Measurements from ENCODE around the gene PIGH. TPM values are rescaled to one million over a fixed set of nuclear protein-coding genes. Genes with fewer than 3 reads are reported as not detected.
"Not testable (repeated sequence)": the region's sequence is repeated elsewhere in the genome, so short reads cannot be mapped to it uniquely, and the experiment has no call there.

Gene PIGH
- total and polyA plus RNA-seq, 4 donors, result 21.1 to 37.4 (median 32.8) TPM

GRCh38 chr14:67593650-67594049, 6.4 kb downstream of the PIGH start:
- not testable (repeated sequence) for H3K4me3 ChIP-seq (ENCODE audit: low read depth, low read length); H3K27ac ChIP-seq (ENCODE audit: low read depth, low read length); DNase-seq (ENCODE audit: low read depth in 4 of 6, low spot score in 6 of 6); H3K27me3 ChIP-seq (ENCODE audit: control insufficient read depth, insufficient read depth, low read length); H3K4me1 ChIP-seq (ENCODE audit: control insufficient read depth, insufficient read depth, low read length); H3K9me3 ChIP-seq (ENCODE audit: control insufficient read depth, insufficient read depth, low read length)
- H3K36me3 ChIP-seq (ENCODE audit: control insufficient read depth, insufficient read depth, low read length), result peaks cover 29% of the 10 kb centered on the region
- no CpG with 5 or more reads among the region's 1 CpG for WGBS (ENCODE audit: insufficient coverage)

- Histone ChIP-seq H3K36me3 (ENCODE audit: control insufficient read depth, insufficient read depth, low read length) (peaks cover 36% of the 10 kb centered on the region), H3K9me3 (ENCODE audit: control insufficient read depth, insufficient read depth, low read length) (no peaks in the 10 kb centered on the region), H3K4me1 (ENCODE audit: control insufficient read depth, insufficient read depth, low read length) (peaks cover 4% of the 10 kb centered on the region), H3K4me3 (ENCODE audit: low read depth, low read length) (no peak overlapping the region), H3K27me3 (ENCODE audit: control insufficient read depth, insufficient read depth, low read length) (no peaks in the 10 kb centered on the region), H3K27ac (ENCODE audit: low read depth, low read length) (no peak overlapping the region)
- no peak for DNase-seq (ENCODE audit: low read depth in 4 of 6, low spot score in 6 of 6)
- no CpG with 5 or more reads among the region's 2 CpGs for WGBS (ENCODE audit: insufficient coverage)
Observed at GRCh38 chr14:67589204-67589770, 10.8 kb downstream of the PIGH start.

GRCh38 chr14:67586369-67586768, 13.7 kb downstream of the PIGH start:
- H3K4me3 ChIP-seq (ENCODE audit: low read depth, low read length), result no peak overlapping the region
- H3K27me3 ChIP-seq (ENCODE audit: control insufficient read depth, insufficient read depth, low read length), result no peaks in the 10 kb centered on the region
- WGBS (ENCODE audit: insufficient coverage), result 82% methylated on average over 3 of the region's 4 CpGs
- no peak overlapping the region for H3K27ac ChIP-seq (ENCODE audit: low read depth, low read length)
- no peak for DNase-seq (ENCODE audit: low read depth in 4 of 6, low spot score in 6 of 6)
- no peaks in the 10 kb centered on the region for H3K9me3 ChIP-seq (ENCODE audit: control insufficient read depth, insufficient read depth, low read length)
- peaks cover 35% of the 10 kb centered on the region for H3K36me3 ChIP-seq (ENCODE audit: control insufficient read depth, insufficient read depth, low read length)
- peaks cover 4% of the 10 kb centered on the region for H3K4me1 ChIP-seq (ENCODE audit: control insufficient read depth, insufficient read depth, low read length)

GRCh38 chr14:67584978-67585377, 15.1 kb downstream of the PIGH start:
- no peak overlapping the region for H3K27ac ChIP-seq (ENCODE audit: low read depth, low read length)
- H3K9me3 ChIP-seq (ENCODE audit: control insufficient read depth, insufficient read depth, low read length), result no peaks in the 10 kb centered on the region
- WGBS (ENCODE audit: insufficient coverage), result 50% methylated on average over 1 of the region's 3 CpGs
- no peak overlapping the region for H3K4me3 ChIP-seq (ENCODE audit: low read depth, low read length)
- peaks cover 4% of the 10 kb centered on the region for H3K4me1 ChIP-seq (ENCODE audit: control insufficient read depth, insufficient read depth, low read length)
- H3K36me3 ChIP-seq (ENCODE audit: control insufficient read depth, insufficient read depth, low read length), result peaks cover 40% of the 10 kb centered on the region
- no peaks in the 10 kb centered on the region for H3K27me3 ChIP-seq (ENCODE audit: control insufficient read depth, insufficient read depth, low read length)
- peak in 2 of 6 donors; percentile 10 to 40 for DNase-seq (ENCODE audit: low read depth in 4 of 6, low spot score in 6 of 6)

- H3K27ac ChIP-seq (ENCODE audit: low read depth, low read length), result no peak overlapping the region
- H3K9me3 ChIP-seq (ENCODE audit: control insufficient read depth, insufficient read depth, low read length), result no peaks in the 10 kb centered on the region
- H3K27me3 ChIP-seq (ENCODE audit: control insufficient read depth, insufficient read depth, low read length), result no peaks in the 10 kb centered on the region
- no peak overlapping the region for H3K4me3 ChIP-seq (ENCODE audit: low read depth, low read length)
- DNase-seq (ENCODE audit: low read depth in 4 of 6, low spot score in 6 of 6), result peak in 5 of 6 donors; percentile 32 to 76 (median 35)
- WGBS (ENCODE audit: insufficient coverage), result 90% methylated on average over 6 of the region's 6 CpGs
- H3K36me3 ChIP-seq (ENCODE audit: control insufficient read depth, insufficient read depth, low read length), result peaks cover 48% of the 10 kb centered on the region
- H3K4me1 ChIP-seq (ENCODE audit: control insufficient read depth, insufficient read depth, low read length), result peaks cover 4% of the 10 kb centered on the region
Observed at GRCh38 chr14:67583711-67584644, 16.1 kb downstream of the PIGH start.

GRCh38 chr14:67582061-67582460, 18.0 kb downstream of the PIGH start:
- peaks cover 60% of the 10 kb centered on the region for H3K36me3 ChIP-seq (ENCODE audit: control insufficient read depth, insufficient read depth, low read length)

GRCh38 chr14:67581643-67582042, 18.4 kb downstream of the PIGH start:
- peaks cover 64% of the 10 kb centered on the region for H3K36me3 ChIP-seq (ENCODE audit: control insufficient read depth, insufficient read depth, low read length)
- WGBS (ENCODE audit: insufficient coverage), result no CpG with 5 or more reads among the region's 1 CpG

More at GRCh38 chr14:67582061-67582460, 18.0 kb downstream of the PIGH start:
- H3K4me3 ChIP-seq (ENCODE audit: low read depth, low read length), result no peak overlapping the region
- 85% methylated on average over 7 of the region's 7 CpGs for WGBS (ENCODE audit: insufficient coverage)
- no peaks in the 10 kb centered on the region for H3K27me3 ChIP-seq (ENCODE audit: control insufficient read depth, insufficient read depth, low read length)
- no peak overlapping the region for H3K27ac ChIP-seq (ENCODE audit: low read depth, low read length)
- no peak for DNase-seq (ENCODE audit: low read depth in 4 of 6, low spot score in 6 of 6)
- peaks cover 7% of the 10 kb centered on the region for H3K4me1 ChIP-seq (ENCODE audit: control insufficient read depth, insufficient read depth, low read length)
- H3K9me3 ChIP-seq (ENCODE audit: control insufficient read depth, insufficient read depth, low read length), result no peaks in the 10 kb centered on the region

GRCh38 chr14:67580336-67581171, 19.5 kb downstream of the PIGH start:
- H3K9me3 ChIP-seq (ENCODE audit: control insufficient read depth, insufficient read depth, low read length), result no peaks in the 10 kb centered on the region
- H3K27me3 ChIP-seq (ENCODE audit: control insufficient read depth, insufficient read depth, low read length), result no peaks in the 10 kb centered on the region
- 92% methylated on average over 11 of the region's 11 CpGs for WGBS (ENCODE audit: insufficient coverage)
- H3K4me3 ChIP-seq (ENCODE audit: low read depth, low read length), result no peak overlapping the region
- no peak for DNase-seq (ENCODE audit: low read depth in 4 of 6, low spot score in 6 of 6)
- peaks cover 6% of the 10 kb centered on the region for H3K4me1 ChIP-seq (ENCODE audit: control insufficient read depth, insufficient read depth, low read length)
- no peak overlapping the region for H3K27ac ChIP-seq (ENCODE audit: low read depth, low read length)
- H3K36me3 ChIP-seq (ENCODE audit: control insufficient read depth, insufficient read depth, low read length), result peaks cover 67% of the 10 kb centered on the region

More at GRCh38 chr14:67581643-67582042, 18.4 kb downstream of the PIGH start:
- Histone ChIP-seq H3K4me3 (ENCODE audit: low read depth, low read length) (no peak overlapping the region), H3K9me3 (ENCODE audit: control insufficient read depth, insufficient read depth, low read length) (no peaks in the 10 kb centered on the region), H3K27ac (ENCODE audit: low read depth, low read length) (no peak overlapping the region), H3K27me3 (ENCODE audit: control insufficient read depth, insufficient read depth, low read length) (no peaks in the 10 kb centered on the region), H3K4me1 (ENCODE audit: control insufficient read depth, insufficient read depth, low read length) (peaks cover 7% of the 10 kb centered on the region)
- no peak for DNase-seq (ENCODE audit: low read depth in 4 of 6, low spot score in 6 of 6)

- H3K27me3 ChIP-seq (ENCODE audit: control insufficient read depth, insufficient read depth, low read length), result no peaks in the 10 kb centered on the region
- no peak overlapping the region for H3K4me3 ChIP-seq (ENCODE audit: low read depth, low read length)
- H3K36me3 ChIP-seq (ENCODE audit: control insufficient read depth, insufficient read depth, low read length), result peaks cover 74% of the 10 kb centered on the region
- no peak overlapping the region for H3K27ac ChIP-seq (ENCODE audit: low read depth, low read length)
- H3K9me3 ChIP-seq (ENCODE audit: control insufficient read depth, insufficient read depth, low read length), result no peaks in the 10 kb centered on the region
- peaks cover 3% of the 10 kb centered on the region for H3K4me1 ChIP-seq (ENCODE audit: control insufficient read depth, insufficient read depth, low read length)
- DNase-seq (ENCODE audit: low read depth in 4 of 6, low spot score in 6 of 6), result no peak
- 89% methylated on average over 5 of the region's 7 CpGs for WGBS (ENCODE audit: insufficient coverage)
Observed at GRCh38 chr14:67579636-67580035, 20.4 kb downstream of the PIGH start.

All from spinal cord (tissue), 10 donors.